Suppressor macrophage treated with lipopolysaccharide for 4 hours (primary cell): ENCODE data around the gene MAPK1IP1L.
"Not testable (repeated sequence)": the region's sequence is repeated elsewhere in the genome, so short reads cannot be mapped to it uniquely, and the experiment has no call there.

Experiments used
- DNase-seq: peaks from one replicate; pipeline ENCODE4 v3.0.0-alpha.2; 2020

MAPK1IP1L gene

DNA sequence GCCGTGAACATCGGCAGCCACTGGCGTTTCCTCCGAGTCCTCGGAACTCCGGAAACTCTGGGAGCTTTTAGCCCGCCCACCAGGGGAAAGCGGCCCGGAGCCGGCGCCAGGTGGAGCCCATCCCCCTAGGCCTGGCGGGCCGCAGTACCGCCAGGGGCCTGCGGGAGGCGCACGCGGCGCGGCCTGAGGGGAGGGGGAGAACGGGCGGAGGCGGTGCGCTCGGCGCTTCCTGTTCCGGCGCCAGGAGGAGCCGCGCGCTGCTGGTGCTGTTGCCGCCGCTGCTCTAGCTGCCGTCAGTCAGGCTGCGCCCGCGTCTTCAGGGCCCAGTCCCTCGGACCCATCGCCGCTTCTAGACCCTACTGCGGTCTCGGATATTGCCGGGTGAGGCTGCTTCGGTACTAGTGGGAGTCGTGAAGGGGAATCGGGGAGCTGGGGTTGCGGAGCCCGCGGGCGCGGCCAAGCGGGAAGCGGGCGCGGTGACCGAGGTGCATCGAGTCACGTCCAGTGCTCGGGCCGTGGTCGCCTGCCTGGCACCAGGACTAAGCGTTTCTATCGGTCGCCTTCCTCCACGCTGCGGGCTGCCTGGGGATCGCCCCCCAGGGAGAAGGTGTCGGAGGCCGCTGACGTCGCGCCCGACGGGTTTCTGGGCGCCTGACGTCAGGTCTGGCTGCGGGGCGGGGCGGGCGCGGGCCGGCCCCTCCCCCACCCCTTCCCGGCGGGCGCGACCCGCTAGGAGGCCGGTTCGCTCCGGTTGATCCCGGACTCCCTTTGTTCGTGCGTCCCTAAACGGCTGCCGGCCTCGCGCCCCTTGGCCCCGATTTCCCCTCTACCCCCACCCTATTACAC, at the start of gene MAPK1IP1L:
MAPK1IP1L (plus strand) TSS at position 225 of the 846 bp plus-strand sequence. CDS start 10,037 bp downstream, outside the sequence.
- DNase-seq, result peak; percentile 96

DNA sequence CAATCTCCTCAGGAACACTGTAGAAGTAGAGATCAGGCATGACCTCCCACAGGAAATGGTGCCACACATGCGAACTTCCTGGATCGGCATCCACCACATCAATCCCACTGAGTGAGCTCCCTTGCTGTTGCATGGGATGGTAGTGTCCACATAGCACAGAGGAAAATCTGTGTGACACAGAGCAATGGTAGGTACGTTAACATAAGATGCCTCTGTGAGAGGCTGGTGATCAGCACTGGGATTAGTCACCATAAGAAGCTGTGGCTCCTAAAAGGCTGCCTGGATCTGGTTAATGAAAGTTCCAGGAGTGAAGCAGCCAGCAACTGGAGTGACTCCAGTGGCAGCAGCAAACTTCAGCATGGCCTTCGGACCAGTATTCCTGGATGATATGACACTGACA, 46.4 kb upstream of the MAPK1IP1L start:
- DNase-seq, result no peak

DNA sequence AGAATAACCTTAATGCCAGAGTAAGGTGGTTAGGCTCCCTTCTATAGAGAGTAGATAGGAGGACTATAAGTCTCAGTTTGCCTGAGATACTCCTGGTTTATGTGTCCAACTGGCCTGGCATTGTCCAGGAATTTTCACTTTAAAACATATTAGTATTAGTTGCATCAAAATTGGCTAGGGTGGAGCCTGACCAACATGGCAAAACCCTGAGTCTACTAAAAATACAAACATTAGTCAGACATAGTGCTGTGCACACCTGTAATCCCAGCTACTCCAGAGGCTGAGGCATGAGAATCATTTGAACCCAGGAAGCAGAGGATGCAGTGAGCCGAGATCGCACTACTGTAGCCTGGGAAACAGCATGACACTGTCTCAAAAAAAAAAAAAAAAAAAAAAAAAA, 36.4 kb upstream of the MAPK1IP1L start:
- DNase-seq, result no peak

DNA sequence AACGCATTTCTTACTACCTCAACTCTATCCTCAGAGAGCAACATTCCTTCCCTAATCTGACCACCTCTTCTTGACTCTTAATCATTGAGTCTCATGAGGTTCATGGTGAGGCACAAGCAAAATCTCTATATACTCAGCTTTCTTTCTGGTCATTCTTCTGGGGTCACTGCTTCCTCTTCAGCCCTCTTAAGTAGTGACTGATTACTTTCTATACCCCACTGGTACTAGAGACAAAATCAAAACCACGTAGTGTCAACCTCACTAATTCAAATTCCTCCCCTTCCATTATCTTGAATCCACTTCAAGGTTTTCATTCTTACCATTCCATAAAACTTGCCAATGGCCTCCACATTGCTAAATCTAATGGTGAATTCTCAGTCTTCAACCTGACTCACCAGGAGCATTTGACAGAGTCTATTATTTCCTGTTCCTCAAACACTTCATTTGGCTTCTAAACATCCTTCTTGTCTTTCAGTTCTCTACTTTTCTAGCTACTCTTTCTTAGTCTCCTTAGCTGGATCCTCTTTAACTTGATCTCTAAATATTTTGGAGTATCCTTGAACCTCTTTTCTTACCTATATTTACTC, 31.4 kb upstream of the MAPK1IP1L start:
- peak; percentile 30 for DNase-seq

DNA sequence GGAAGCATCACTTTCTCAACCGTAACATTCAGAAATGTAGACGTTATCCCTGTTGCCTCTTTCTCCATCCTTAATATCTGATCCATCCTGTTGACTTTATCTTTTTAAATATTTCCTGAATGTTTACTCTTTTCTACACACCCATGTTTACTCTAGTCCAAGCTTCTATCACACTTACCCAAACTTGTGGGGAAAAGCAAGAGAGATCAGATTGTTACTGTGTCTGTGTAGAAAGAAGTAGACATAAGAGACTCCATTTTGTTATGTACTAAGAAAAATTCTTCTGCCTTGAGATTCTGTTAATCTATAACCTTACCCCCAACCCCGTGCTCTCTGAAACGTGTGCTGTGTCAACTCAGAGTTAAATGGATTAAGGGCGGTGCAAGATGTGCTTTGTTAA, 27.1 kb upstream of the MAPK1IP1L start:
- DNase-seq, result not testable (repeated sequence)

DNA sequence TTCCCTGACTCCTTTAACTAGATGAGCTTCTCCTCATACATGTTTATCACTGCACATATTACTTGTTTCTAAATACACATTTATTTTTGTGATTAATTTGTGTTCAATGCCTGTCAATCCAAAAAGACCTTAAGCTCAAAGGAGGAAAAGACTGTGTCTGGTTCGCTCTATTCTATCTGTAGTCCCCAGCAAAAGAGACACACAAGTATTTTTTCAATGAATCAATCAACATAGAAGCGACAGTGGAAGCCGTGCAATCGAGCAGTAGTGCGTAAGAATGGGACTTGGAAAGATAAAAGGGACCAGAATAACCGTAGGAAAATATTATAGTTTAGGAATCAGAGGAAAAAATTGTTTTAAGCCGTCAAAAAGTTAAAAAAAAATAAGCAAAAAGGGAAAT, 25.5 kb upstream of the MAPK1IP1L start:
- no peak for DNase-seq

DNA sequence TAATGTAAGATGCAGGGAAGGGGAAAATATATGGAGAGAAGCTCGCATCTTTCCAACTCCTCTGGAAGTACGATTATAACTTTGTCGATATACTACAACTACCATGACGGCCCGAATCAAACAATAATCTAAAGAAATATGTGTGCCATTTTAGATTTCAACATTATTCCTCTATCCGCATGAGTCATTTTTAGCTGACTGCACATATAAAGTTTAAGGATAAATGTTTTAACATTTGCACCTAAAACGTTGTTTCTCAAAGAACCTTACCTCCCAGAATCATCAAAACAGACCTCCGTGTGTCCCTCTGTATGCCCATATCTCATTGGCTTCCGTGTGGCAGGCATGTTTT, 25.0 kb upstream of the MAPK1IP1L start:
- no peak for DNase-seq

DNA sequence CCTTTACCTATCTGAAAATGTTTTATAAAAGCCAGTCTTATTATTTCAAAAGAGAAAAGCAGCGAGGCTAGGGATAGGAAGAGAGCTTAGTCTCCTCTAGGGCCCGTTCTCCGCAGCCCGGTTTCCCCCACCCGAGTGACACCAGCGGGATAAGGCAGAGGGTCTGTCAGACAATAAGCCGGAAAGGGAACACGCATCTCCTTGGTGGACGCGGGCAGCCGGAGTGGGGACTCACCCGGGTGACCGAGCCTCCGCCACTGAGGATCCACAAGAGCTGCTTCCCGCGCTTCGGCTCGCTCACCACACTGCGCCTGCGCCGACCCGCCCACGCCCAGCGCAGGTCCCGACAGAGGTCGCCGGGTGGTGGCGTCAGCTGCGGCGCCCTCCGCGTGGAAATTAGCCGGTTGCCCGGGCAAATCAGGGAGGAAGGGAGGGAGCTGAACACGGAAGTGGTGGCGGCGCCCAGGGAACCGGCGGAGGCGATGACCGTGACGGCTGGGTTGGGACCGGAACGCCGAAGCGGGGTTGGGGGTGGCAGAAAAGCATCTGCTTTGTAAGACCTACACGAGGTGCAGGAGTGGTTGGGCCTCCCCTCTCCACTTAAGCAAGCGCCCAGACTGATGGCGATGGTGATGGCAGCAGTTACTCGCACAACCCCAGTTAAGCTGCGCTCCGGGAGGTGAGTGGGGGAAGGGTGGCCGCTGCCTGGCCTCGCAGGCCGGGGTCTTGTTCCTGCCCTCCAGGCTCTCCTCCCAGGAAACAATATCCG, 24.5 kb upstream of the MAPK1IP1L start, which contains the start of the genes SOCS4 and WDHD1:
SOCS4 (plus strand) TSS at position 444 of the 769 bp plus-strand sequence. CDS start 15,806 bp downstream, outside the sequence.
WDHD1 (minus strand) TSS at position 307 of the 769 bp plus-strand sequence. CDS start 312 bp downstream, outside the sequence.
- peak; percentile 97 for DNase-seq

DNA sequence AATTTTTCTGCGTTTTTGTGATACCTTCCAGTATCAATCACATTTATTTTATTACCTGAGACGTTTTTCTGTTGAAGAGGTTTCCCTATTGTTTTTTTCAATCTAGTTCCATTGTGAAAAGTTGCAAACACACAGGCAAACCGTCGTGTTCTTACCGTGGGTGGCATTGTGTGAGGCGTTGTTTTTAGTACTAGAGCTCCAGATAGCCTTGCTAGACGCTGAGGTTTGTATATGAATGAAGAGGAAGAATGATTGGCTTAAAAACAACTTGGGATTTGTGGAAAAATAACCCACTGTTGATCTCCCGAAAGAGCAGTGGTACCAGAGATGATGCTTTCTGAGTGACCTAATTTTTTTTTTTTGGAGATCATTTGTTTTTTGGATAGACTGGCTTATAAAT, 23.4 kb upstream of the MAPK1IP1L start:
- DNase-seq, result no peak

DNA sequence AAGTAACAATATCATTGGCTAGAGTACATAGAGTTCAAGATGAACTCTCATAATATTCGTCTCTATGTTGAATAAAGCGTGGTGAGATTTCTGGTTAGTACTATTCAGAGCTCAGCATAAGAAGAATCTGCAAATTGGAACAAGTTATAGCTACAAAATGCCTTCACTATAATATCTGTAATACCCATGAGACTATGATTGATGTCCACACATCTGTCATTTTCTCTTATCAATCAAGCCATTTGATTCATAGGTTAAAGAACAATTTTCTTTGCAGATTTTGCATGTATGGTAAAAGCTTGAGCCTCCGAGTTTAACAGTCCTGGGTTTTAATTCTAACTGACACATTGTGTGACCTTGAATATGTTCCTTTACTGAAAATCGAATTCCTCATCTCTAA, 23.0 kb upstream of the MAPK1IP1L start:
- DNase-seq, result no peak

DNA sequence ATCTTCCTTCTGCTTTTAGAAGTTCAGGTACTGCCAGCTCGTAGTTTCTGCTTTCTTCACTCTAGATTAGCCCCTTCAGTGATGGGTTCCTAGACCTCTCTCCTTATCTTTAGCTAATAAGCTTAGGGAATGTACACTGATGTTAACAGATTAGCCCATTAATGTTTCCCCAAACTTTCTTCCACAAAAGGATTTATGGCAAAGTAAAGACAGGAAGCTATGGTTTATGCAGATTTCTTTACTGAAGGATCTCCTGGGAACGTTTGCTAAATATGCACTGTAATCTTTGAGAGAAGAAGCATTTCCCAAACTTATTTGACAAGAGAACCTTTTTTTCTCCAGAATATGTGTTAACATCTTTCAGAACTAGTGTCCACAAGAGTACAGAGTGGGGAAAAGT, 20.3 kb upstream of the MAPK1IP1L start:
- no peak for DNase-seq

DNA sequence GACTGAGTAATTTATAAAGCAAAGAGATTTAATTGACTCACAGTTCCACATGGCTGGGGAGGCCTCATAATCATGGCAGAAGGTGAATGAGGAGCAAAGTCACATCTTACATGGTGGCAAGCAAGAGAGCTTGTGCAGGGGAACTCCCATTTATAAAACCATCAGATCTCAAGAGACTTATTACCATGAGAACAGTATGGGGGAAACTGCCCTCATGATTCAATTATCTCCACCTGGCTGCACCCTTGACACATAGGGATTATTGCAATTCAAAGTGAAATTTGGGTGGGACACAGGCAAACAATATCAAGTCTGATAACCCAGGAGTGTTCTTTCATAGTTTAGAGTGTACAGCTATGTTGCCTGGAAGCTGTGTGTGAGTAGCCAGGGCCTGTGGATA, 13.5 kb upstream of the MAPK1IP1L start:
- DNase-seq, result not testable (repeated sequence)

DNA sequence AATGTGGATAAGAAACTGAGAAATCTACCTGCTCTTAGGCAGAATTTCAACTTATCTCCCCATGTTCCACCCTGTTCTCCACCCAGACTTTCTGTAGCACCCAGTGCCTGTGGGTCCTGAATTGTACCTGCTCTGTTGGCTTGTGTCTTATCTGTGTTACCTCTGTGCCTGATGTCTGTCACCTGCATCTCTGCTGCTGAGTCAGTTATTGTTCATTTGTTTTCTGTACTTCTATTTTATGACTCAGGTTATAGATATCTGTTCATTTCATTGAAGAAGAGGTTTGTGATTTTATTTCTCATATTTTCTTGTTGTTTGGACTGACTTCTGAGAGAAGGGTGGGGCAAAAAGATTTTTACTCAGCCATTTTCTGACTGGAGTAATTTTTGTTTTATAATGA, 12.7 kb upstream of the MAPK1IP1L start:
- DNase-seq, result no peak

DNA sequence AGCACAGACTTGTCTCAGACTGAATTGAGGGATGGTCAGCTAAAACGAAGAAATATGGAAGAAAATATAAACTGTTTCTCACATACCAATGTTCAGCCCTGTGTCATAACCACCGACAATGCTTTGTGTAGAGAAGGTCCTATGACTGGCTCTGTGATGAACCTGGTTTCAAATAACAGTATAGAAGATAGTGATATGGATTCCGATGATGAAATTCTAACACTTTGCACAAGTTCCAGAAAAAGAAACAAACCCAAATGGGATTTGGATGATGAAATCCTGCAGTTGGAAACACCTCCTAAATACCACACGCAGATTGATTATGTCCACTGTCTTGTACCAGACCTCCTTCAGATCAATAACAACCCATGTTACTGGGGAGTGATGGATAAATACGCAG, 7.9 kb upstream of the MAPK1IP1L start:
- no peak for DNase-seq

DNA sequence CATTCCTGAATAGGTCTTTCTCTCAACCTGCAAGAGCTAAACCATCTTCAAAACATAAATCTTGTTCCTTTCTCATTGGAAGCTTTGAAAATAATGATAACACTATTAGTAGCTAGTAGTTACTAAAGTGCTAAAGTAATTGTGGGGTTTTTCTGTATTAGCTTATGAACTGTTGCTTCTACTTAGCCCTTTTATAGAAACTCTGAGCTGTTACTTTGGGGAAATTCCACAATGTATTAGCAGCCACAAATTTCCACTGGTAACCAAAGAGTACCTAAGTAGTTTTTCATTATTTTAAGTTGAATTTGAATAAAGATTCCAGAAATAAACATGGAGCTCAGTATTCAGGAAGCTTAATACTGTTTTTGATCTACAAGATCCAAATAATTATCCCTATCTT, 6.4 kb upstream of the MAPK1IP1L start:
- no peak for DNase-seq

DNA sequence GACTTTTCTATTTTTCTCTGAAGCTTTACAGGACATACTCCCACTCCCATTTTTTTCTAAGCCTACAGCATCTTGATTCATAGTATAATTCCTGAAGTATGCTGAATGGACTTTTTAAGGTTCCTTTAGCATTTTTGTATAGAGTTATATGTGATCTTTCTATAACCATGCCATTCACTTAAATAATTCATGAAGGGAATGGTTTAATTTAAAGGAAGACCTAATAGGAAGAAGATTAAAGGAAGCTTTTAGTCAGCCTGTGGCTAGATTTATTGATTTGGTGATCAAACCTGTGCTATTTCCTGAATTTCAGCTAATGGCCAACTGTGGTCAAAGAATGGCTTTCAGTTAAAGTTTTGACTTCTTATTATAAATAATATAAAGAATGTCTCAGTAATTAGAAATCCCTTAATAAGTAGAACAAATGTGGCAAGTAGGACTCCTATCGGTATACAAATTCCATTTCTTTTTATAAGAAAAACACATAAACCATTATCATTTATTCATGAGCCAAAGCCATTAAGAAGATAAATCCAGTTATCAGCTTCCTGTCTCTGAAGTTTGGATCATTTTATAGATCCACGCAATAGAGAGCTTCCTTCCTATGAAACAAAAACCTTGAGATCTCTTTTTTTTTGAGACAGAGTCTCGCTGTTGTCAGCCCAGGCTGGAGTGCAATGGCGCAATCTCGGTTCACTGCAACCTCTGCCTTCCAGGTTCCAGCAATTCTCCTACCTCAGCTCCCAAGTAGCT, 4.0 kb upstream of the MAPK1IP1L start:
- no peak for DNase-seq

DNA sequence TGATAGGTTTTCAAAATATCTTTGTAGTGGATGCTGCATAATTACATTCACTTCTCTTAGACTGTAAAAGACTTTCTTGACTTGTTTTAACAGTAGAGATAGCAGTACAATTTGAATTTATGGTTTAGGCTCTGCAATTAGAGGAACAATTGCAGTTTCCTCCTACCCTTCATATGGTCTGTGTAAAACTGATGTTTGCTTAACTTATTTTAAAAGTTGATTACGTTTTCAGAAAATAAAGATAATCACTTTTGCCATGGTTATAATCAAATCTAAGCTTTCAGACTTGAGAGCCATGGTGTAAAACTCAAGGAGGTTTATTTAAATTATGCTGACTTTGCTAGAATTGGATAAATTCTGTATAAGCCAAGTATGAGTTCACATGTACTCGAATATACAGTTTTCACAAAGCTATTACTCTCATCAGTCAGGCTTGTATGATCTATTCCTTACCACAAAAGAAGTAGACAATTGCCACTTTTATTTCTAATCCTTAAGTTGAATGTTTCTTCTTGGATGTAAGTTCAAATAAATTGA, 2.5 kb upstream of the MAPK1IP1L start:
- no peak for DNase-seq

DNA sequence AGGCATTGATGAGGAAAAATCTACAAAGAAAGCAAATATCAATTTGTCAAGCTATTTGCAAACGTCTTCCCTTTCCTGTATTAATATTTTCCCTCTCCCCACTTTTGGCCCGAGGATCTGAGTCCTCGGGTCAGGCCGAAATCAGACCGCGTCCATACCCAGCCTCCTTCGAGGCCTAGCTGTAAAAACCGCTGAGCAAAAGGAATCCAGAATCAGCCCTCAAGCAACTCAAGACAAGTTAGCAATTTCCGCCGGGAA, 353 bp upstream of the MAPK1IP1L start:
- DNase-seq, result no peak

DNA sequence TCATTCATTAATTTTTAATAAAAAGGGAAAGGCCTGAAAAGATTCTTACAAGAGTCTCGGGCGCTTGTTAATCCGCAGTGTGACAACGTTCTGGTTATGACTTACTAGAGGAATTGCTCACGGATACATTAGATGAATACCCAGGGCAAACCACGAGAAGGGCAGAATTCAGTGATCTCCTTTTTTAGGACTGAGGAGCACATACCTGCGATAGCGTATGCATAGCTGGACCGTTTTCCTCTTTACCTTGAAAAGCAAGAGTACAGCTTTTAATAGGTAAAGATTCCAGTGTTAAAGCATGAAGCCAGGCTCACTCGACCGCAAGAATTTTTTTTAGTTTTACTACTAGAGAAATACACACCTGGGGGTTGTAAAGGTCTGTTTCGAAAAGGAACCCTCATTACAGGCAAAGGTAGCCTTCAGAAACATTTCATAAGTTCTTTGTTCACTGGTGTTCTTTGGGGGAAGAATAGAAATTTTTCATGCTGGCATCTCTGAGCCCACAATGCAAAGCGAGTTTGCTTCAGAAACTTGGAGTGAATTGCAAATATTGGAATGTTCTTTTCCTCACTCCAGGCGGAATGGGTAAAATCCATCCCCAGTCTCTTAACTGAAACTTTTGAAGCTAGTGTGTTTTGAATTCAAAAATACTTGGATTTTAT, 953 bp downstream of the MAPK1IP1L start:
- no peak for DNase-seq

DNA sequence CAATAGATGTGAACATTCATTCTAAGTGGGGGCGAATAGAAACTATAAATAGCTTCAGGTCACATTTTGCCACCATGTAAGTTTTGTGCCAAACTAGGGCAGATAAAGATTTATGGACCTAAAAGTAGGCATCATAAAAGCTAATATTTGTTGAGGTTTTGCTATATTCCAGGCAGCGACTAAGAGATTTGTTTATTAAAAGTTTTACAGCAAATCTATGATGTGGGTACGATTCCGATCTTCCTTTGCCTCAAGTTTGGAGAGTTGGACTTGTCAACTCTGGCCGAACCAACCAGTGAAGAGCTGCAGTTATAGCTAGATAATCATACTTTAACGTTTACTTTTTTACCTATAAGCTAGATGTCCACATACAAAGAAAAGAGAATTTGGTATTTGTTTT, 1.6 kb downstream of the MAPK1IP1L start:
- no peak for DNase-seq

DNA sequence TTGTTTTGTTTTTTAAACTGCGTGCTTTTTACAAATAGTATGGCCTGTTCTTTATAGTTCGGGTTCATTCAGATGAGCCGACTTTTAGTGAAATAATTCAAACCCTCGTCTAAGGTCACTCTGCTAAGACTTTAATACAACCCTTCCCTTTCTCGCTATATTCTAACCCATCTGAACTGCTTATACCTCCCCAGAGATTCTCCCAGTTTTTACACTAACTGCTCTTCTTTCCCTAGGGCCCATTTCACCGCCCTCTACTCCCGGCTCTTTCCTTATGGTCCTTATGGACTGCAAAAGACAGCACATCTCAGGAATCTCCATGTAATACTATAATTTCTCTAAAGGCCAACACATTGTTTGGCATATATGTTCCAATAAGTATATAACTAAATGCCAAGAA, 2.1 kb downstream of the MAPK1IP1L start:
- DNase-seq, result no peak

DNA sequence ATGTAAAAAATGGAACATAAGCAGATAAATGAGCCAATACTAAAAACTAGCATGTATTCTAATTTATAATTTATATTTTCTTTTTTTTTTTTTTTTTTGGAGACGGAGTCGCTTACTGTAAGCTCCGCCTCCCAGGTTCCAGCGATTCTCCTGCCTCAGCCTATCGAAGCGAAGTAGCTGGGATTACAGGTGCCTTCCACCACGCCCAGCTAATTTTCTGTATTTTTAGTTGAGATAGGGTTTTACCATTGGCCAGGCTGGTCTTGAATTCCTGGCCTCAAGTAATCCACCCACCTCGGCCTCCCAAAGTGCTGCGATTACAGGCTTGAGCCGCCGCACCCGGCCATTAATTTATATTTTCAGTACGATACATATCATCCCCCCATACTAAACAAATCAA, 2.7 kb downstream of the MAPK1IP1L start:
- no peak for DNase-seq
